NK-92 (cell line): Measurements from ENCODE around the gene ZNF836.
A peak's percentile ranks its signal among the peaks of the same experiment; 100 is the strongest.

Experiments
- DNase-seq: peaks from one replicate; lab custom pipeline; 2025; ENCODE audit not compliant: unreplicated experiment; lab: John Stamatoyannopoulos, UW

ZNF836 gene

DNA sequence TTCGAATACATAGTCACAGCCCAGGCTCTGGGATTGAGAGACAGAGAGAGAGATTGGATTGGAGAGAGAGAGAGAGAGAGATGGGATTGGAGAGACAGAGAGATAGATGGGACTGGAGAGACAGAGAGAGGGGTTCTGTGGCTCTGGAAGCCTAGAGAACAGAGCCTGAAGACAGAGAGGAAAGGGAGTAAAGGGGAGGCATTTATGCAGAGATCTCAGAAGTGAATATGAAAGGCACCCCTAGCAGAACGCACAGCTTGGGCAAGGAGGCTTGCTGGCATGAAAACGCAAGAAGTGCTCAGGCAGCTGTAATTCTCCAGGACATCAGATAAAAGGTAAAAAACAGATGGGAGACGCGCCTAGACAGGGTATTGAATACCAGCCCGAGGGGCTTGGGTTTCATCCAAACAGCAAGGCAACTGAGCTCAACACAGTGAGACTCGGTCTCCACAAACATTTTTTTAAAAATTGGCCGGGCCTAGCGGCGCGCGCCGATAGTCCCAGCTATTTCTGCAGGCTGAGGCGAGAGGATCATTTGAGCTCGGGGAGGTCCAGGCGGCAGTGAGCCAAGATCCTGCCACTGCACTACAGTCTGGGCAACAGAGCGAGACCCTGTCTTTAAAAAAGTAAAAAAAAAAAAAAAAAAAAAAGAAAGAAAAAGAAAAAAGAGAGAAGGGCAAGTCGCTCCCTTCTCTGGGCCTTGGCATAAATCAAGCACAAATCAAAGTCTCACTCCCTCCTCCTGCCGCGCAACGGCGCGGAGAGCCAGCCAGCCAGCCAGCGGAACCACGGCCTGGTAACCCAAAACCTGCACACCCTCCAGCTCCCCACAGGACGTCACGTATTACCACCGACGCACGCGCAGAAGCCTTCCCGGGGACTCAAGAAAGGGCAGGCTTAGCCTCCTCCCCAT is 17.7 kb upstream of the ZNF836 start:
- no peak for DNase-seq

DNA sequence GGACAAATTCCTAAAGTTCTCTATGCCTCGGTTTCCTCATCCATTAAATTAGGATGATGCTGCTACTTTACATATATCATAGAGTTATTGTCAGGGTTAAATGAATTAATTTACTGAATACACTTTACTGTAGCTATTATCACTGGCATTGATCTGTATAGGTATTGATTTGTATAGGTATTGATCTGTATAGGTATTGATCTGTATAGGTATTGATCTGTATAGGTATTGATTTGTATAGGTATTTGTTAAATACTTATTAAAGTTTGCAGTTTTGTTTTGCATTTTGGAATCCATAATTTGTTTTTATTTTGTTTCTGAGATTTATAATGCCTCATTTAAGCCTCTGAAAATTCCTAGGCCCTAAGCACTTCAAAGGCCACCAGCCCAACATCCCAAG is 16.0 kb upstream of the ZNF836 start:
- DNase-seq, result no peak

DNA sequence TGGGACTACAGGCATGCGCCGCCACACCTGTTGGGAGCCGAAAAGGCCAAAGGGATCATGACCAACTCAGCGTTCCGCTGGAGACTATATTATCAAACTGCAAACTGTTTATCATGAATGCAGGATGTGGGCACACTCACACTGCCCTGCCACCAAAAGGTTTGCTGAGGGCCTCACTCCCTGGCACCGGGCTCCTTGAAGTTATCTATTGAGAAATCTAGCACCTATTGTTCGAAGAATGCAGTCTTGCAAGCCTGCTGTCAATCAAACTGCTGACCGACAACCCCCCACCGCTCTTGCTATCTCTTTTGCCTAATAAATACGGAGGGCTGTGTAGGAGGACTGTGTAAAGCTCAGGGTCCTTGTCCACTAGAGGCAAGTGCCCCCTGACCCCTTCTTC is 5.2 kb upstream of the ZNF836 start:
- DNase-seq, result no peak

DNA sequence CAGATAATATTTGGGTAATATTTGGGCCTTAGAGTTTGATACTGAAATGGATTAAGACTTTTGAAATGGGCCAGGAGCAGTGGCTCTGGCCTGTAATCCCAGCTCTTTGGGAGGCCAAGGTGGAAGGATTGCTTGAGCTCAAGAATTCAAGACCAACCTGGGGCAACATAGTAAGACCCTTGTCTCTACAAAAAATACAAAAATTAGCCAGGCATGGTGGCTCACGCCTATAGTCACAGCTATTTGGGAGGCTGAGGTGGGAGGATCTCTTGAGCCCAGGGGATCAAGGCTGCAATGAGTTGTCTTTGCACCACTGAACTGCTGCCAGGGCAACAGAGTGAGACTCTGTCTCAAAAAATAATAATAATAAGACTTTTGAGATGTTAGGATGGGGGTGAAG is 926 bp upstream of the ZNF836 start:
- DNase-seq, result no peak

DNA sequence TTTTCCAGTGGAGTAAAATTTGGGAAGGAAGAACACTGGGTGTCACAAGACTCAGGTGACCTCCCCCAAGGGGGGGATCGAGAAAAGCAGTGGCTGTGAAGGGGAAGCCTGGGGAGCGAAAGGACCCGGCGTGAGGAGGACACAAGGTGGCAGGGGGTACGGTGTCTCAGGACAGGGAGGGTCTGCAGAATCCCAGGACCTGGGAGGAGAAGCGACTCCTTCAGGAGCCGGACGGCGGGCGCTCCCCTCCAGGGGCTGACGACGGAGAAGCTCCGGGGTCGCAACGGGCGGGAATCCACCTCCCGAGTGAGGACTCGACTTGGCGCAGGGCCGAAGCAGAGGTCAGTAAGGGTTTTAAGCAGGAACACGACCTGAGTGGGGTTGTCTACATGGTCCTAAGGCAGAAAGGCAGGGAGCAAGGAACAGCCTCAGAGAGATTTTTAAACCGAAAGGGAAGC is 529 bp downstream of the ZNF836 start:
- no peak for DNase-seq

DNA sequence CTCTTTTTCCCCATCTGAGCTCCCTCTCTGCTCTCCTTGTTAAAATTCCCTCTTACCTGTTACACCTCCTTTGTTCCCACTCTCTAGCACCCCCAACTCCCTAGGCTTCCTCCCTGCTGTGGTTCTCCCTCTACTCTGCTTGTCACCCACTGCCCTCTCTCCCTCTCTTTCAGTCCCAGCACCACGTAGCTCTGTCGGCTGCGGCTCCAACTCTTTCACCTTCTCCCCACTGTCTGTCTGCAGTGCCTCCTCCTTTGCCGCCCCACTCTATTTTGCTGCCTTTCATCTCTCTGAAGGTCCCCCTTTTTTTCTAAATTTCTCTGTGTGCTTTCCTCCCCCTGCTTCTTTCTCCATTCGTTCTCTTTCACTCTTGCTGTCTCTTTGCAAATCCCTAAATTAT is 1.1 kb downstream of the ZNF836 start:
- DNase-seq, result no peak

DNA sequence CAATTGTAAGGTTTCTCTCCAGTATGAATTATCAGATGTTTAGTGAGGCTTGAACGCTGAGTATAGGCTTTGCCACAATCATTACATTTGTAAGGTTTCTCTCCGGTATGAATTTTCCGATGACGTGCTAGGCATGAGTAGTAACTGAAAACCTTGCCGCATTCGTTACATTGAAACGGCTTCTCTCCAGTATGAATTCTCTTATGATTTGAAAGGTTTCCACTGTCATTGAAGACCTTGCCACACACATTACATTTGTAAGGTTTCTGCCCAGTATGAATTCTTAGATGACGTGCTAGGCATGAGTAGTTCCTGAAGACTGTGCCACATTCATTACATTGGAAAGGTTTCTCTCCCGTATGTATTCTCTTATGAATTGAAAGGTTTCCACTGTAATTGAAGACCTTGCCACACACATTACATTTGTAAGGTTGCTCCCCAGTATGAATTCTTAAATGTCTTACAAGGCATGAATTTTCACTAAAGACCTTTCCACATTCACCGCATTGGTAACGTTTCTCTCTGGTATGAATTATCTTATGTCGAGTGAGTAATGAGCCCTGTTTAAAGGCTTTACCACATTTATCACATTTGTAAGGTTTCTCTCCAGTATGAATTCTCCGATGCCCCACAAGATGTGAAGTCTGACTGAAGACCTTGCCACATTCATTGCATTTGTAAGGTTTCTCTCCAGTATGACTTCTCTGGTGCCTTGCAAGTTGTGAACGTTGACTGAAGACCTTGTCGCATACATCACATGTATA is 15.6 kb downstream of the ZNF836 start:
- DNase-seq, result no peak

DNA sequence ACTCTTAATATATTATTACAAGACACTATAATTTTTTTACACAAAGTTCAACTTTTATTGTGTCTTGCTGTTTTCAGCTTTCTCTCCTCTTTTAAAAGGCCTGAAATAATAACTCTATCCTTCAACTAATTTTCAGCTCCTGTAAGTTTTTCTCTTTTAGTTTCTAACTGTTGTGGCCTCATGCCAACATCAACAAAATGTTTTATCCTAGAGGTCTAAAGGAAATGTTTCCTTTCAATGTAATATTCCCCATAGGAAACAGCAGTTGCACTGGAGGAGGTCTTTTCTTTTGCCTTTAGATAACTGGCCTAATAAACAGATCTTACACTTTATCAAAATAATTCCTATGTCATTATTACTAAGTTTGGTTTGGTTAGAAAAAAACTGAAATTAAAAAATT is 23.2 kb downstream of the ZNF836 start:
- DNase-seq, result no peak

DNA sequence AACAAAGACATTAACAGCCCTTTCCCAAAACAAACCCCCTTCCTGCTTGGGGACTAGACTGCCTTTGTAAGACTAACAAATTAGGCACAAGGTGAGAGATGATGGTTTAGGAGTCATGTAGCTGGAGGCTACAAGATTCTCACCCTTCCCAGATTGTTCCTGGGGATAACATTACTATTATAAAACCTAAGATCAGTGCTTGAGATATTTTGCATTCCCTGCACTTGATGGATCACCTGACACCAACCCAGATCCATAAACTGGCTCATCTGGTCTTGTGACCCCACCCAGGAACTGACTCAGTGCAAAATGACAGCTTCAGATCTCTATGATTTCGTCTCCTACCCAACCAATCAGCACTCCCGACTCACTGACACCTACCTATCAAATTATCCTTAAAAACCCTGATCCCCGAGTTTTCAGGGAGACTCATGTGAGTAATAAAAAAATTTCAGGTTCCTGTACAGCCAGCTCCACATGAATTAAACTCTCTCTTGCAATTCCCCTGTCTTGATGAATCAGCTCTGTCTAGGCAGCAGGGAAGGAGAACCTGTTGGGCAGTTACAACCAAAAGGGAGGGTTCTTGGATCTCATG is 29.3 kb downstream of the ZNF836 start:
- no peak for DNase-seq

DNA sequence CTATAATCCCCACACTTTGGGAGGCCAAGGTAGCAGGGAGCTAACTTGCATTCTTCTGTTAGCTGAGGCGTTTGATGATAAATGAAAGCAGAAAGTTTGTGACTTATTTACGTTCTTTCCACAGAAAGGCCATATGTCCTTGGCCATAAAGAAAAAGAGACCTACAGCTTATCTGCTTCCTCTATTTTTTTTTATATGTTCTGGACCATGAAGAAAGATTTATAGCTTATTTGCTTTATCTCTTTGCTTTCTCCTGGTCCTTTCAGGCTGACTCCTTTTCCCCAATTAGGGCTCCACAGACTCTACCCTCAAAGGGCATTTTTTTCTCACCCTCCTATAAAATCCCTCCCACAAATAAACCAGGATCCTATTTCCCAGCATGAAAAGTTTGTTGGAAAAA is 30.2 kb downstream of the ZNF836 start:
- DNase-seq, result no peak

DNA sequence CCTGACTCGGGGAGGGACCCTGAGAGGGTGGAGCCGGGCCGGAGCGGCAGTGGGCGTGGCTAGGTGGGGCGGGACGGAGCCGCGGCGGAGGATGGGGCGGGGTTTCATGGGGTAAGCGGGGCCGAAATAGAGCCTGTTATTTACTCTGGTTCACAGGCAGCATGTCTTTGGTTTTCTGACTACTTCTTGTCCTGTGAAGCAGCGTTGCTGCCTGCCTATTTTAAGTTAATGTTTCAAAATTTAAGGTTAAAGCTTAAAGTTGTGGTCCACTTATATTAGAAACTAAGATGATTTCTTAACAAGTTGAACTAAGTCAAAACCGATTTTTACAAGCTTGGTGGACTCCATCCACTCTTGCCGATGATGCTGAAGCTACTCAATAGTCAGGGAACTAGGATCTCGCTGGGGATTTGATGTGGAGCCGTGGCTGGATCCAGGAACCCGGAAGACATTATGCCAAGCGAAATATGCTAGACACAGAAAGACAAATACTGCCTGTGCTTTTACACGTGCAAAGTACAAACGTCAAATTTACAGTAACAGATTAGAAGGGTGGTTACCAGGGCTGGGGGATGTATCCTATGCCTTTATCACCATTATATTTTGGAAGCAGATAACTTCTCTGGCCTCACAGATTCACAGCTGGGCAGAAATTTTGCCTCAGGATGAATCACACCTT is 31.2 kb downstream of the ZNF836 start:
- DNase-seq, result no peak

DNA sequence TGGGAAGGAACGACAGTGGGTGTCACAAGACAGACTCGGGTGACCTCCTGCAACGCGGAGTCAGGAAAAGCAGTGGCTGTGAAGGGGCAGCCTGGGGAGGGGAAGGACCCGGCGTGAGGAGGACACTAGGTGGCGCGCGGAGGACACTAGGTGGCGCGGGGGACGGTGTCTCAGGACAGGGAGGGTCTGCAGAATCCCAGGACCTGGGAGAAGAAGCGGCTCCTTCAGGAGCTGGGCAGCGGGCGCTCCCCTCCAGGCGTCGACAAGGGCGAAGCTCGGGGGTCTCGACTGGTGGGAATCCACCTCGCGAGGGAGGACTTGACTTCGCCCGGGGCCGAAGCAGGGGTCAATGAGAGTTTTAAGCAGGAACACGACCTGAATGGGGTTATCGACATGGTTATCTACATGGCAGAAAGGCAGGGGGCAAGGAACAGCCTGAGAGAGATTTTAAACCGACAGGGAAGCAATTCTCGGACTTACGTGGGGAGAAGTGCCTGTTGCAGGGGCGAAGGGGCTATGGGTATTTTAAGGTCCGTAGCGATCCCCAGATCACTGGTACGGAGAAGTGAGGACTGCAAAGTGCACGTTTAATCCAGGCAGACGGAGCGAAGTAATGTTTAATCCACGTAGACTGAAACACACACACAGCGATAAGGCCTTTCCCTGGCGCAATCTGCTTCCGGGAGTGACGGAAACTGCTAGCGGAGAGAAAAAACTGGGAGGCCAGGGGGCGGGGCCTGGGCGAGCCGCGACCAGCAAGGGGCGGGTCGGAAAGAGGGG is 32.0 kb downstream of the ZNF836 start, which contains the start of gene ZNF616:
Gene ZNF616 (minus strand): TSS at position 687 of the 780 bp plus-strand sequence. CDS start 9,426 bp downstream, outside the sequence.
- peak; percentile 81 for DNase-seq

DNA sequence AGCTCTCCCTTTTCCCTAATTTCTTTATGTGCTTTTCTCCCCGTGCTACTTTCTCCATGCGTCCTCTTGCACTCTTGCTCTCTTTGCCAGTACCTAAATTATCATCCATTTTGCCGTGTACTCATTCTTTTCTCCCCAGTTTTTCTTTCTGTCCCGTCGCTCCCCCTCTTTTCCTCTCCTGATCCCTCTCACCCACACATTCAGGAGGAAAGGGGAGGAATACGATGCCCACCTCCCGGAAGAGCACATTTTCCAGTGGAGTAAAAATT is 32.5 kb downstream of the ZNF836 start:
- no peak for DNase-seq

DNA sequence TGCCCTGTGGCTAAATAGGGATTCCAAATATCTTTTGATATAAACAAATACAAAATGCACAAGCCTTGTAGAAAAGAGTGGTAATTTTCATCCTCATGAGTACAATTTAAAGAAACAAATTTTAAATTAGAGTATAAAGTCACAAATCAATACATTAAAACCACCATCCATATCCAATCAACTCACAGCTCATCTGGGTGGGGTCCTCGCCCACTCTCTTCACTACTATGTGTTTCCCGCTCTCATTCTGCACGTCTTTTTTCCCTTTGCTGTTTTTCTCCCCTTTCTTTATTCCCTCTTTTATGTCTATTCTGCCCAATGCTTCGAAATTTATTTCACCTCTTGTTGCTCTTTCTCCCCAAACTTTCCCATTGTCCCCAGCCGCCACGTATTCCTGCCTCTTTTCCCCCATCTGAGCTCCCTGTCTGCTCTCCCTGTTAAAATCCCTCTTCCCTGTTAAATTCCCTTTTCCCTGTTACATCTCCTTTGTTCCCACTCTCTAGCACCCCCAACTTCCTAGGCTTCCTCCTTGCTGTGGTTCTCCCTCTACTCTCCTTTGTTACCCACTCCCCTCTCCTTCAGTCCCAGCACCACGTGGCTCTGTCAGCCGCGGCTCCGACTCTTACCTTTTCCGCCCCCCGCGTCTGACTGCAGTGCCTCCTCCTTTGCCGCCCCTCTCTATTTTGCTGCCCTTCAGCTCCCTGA is 33.0 kb downstream of the ZNF836 start:
- no peak for DNase-seq

DNA sequence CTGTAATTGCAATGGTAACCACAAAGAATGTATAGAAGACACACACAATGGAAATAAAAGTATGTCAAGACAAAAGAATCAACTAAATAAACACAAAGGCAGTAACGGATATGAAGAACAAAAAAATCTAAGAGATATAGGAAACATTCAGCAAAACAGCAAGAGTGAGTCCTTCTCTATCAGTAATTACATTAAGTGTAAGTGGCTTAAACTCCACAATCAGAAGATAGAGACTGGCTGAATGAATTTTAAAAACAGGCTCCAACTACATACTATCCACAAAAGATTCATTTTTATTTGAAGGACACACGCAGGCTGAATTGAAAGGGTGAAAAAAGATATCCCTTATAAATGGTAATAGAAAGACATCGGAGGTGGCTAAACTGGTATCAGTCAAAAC is 51.1 kb downstream of the ZNF836 start:
- no peak for DNase-seq

DNA sequence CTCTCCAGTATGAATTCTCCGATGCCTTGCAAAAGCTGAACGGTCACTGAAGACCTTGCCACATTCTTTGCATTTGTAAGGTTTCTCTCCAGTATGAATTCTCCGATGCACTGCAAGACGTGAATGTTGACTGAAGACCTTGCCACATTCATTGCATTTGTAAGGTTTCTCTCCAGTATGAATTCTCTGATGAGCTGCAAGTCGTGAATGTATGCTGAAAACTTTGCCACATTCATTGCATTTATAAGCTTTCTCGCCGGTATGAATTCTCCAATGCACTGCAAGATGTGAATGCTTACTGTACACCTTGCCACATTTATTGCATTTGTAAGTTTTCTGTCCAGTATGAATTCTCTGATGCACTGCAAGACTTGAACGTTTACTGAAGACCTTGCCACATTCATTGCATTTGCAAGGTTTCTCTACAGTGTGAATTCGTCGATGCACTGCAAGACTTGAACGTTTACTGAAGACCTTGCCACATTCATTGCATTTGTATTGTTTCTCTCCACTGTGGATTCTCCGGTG is 55.8 kb downstream of the ZNF836 start:
- no peak for DNase-seq

DNA sequence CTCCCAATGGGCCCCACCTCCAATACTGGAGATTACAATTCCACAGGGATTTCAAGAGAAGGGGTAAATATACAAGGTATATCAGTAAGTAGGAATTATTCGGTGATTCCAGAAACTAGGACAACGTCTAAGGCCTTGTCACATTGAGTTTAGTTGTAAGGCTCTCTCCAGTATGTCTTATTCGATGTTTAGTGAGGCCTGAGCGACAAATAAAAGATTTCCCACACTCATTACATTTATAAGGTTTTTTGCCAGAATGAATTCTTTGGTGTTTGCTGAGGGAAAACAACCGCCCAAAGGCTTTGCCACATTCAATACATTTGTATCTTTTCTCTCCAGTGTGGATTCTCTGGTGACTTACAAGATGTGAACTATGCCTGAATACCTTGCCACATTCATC is 56.7 kb downstream of the ZNF836 start:
- no peak for DNase-seq

DNA sequence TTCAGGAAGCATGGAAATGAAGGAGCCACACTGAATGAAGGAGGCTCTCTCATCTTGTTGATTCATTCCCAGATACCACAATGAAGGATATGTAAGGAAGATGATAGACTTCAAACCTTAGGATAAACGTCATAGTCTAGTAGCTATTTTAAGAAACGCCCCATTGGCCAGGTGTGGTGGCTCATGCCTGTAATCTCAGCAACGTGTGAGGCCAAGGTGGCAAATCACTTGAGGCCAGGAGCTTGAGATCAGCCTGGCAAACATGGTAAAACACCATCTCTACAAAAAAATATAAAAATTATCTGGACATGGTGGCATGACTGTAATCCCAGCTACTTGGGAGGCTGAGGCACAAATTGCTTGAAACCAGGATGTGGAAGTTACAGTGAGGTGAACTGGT is 58.8 kb downstream of the ZNF836 start:
- DNase-seq, result no peak

DNA sequence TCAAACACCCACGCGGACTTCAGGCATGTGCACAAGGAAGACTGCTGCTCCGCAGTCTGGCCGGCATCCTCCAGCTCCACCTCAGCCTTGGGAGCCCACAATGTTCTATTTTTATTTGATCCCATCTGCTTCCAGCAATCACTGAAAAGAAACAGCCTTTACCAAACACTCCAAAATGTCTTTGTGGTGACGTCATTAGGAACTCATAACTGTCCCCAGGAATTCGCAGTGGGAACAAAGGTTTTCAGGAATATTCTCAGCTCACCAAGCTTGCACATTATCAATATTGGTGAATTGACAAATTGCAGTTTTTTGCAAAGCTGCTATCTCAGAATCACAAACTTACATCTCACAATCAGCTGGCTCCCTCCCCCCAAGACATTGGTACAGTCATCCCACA is 60.6 kb downstream of the ZNF836 start:
- no peak for DNase-seq
